Muscle of back (tissue), 11 donors: ENCODE measurements around the gene CEP112. TPM values are rescaled to one million over a fixed set of nuclear protein-coding genes. Genes with fewer than 3 reads are reported as not detected.
A peak's percentile ranks its signal among the peaks of the same experiment; 100 is the strongest.
"Not testable (repeated sequence)": the region's sequence is repeated elsewhere in the genome, so short reads cannot be mapped to it uniquely, and the experiment has no call there.

ENCODE experiments used
- DNase-seq, 3 donors: peaks; one replicate each; pipeline versions ENCODE4 v3.0.0 to v3.0.0-alpha.2; 2013
- polyA plus RNA-seq, 10 donors: library from polyadenylated mRNA; unstranded; fragments of 120-200 nt; gene quantifications; one replicate each; pipeline ENCODE4 v1.2.1, GENCODE V29; 2013; ENCODE audit not compliant: insufficient read length in 10 of 10

The CEP112 gene
- polyA plus RNA-seq, 10 donors, result 14.3 to 21.3 (median 17.8) TPM

DNA sequence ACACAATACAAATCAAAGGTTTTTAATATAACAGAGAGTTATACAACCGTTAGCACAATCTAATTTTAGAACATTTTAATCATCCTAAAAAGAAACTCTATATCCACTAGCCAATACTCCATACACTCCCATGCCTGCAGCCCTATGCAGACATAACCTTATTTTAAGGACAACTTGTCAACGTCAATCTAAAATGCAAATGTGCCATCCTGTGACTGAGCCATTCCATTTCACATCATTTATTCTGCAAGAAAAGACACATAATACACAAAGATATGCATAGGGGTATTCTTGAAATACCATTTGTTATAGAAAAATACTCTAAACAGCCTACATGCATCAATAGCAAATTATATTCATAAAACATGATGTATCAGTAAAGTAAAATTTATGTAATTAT, 106.7 kb downstream of the CEP112 start:
- DNase-seq, result no peak

DNA sequence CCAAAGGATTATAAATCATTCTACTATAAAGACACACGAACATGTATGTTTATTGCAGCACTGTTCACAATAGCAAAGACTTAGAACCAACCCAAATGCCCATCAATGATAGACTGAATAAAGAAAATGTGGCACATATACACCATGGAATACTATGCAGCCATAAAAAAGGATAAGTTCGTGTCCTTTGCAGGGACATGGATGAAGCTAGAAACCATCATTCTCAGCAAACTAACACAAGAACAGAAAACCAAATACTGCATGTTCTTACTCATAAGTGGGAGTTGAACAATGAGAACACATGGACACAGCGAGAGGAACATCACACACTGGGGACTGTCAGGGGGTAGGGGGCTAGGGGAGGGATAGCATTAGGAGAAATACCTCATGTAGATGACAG, 111.3 kb downstream of the CEP112 start:
- not testable (repeated sequence) for DNase-seq

DNA sequence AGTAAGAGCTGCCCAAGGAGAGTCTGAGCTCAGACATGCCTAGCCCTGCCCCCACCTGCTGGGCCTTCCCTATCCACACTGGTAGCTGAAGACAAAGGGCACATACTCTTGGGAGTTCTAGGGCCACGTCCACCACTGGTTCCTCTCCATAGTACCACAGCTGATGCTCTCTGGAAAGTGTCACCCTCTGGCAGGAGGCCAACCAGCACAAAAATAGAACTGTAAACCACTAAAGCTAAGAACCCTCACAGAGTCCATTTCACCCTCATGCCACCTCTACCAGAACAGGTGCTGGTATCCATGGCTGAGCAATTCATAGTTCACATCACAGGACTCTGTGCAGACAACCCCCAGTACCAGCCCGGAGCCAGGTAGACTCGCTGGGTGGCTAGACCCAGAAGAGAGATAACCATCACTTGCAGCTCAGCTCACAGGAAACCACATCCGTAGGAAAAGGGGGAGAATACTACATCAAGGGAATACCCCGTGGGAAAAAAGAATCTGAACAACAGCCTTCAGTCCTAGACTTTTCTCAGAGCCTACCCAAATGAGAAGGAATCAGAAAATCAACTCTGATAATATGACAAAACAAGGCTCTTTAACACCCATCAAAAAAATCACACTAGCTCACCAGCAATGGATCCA, 115.3 kb downstream of the CEP112 start:
- DNase-seq, result peak; percentile 13 to 36 (median 17)

DNA sequence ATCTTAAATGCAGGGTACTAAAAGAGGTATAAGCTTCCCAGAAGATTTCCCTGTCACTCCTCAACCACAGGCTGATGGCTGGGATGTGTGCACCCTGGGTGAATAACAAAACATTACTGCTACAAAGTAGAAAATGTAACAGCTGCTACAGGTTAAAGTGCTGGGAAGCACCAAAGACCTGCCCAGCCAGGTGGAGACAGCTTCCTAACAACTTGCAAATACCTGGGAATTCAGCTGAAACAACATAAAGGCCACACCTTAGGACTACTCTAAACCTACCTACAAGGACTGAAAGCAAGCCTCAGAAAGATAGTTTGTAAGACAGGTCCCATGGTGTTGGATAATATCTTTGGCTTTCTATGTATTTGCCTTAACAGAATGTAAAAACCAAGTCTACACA, 118.5 kb downstream of the CEP112 start:
- no peak for DNase-seq

DNA sequence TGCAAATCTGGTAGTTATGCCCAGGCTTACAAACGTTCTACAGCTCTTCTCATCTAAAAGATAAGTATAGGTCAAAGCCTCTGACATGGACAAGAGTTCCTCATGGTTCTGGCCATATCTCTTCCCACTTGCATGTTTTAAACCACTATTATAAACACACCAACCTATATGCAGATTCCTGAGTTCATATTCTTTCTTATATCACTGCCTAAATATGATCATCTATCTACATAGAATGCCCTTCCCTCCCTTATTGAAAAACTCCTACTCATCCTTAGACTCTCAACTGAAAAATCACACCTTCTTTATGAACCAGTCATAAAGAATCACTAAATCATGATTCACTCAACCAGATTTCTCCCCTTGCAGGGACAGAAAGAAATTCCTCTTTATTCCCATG, 128.2 kb downstream of the CEP112 start:
- no peak for DNase-seq

DNA sequence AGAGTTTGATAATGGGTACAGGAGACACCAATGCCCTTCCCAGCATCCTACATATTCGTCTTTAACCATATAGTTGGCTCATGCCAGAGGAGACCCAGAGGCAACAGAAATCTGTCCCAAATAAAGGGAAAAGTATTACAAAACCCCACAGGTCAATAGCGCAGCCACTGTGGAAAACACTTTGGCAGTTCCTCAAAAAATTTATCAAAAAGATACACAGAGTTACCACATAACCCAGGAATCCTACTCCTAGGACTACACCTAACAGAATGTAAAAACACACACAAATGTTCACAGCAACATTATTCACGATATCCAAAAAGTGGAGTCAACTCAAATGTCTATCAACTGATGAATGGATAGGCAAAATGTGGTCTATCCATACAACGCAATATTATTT, 135.8 kb downstream of the CEP112 start:
- no peak for DNase-seq

DNA sequence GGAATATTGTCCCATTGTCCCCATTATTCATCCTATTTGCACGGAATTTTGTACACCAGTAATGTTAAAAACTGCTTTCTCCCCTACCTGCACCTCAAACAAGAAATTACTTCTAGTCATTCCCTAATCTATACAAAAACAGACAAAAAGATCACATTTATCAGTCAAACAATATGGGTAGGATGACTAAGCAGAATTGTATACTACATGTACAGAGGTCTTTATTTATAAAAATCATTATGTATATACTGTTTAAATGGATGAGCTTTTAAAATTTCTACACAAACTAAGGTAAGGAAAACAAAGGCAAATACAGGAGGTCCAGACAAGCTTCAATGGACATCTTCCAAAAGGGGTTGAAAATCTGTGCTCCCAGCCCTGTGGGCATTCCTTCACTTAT, 137.7 kb downstream of the CEP112 start:
- no peak for DNase-seq

DNA sequence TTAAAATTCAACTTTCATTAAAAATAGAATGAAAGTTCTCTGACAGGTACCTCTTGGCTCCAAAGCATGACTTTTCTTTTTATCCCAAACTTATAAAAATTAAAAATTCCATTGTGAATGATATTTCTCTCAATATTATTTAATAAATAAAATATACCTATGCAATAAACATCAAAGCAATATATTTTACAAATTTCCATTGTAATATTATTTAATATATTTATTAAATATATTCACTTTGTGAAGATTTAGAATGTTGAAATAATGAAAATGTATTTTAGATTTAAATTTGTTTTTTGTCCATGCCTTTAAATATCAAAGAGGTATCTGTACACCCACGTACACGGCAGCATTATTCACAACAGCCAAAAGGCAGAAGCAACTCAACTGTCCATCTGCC, 147.8 kb downstream of the CEP112 start:
- no peak for DNase-seq

DNA sequence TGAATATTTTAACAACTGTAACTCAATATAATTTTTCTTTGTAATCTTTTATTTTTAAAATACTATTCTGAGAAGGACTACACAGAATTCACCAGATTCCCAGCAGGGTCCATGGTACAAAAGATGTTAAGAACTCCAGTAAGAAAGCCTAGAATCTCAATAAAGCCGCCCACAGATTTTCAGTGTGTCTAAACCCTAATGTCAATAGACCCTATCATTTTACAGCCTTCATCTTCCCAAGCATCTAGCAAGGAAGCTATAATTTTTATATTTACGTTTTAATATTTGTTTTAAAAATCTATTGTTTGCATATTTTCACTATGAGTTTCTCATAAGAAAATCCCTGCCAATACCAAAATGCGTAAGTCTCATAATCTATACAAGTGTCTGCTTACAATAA, 148.5 kb downstream of the CEP112 start:
- no peak for DNase-seq

DNA sequence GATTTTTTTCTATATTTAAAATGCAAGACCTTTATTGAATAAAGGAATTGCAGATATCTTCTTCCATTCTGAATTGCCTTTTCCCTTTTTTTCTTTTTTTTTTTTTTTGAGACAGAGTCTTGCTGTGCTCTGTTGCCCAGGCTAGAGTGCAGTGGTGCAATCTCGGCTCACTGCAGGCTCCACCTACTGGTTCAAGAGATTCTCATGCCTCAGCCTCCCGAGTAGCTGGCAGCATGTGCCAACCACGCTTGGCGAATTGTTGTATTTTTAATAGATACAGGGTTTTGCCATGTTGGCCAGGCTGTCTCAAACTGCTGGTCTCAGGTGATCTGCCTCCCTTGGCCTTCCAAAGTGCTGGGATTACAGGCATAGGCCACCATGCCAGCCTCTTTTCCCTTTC, 151.5 kb downstream of the CEP112 start:
- DNase-seq, result no peak

DNA sequence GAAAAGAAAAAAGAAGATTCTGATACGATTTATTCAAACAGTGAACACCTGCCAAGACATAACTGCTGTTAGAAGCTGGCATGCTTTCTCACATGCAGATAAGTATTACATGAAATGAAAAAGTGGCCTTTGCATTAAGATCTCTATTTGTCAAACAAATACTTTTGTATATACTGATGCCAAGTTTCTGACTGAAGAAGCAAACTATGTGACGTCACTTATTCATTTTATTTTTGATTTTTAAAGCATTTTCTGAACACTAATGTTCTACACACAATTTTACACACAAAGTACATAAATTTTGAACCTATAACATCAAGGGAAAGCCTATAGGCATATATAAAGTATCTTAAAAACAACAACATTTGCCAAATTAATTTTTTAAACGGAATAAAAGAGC, 153.8 kb downstream of the CEP112 start:
- DNase-seq, result no peak

DNA sequence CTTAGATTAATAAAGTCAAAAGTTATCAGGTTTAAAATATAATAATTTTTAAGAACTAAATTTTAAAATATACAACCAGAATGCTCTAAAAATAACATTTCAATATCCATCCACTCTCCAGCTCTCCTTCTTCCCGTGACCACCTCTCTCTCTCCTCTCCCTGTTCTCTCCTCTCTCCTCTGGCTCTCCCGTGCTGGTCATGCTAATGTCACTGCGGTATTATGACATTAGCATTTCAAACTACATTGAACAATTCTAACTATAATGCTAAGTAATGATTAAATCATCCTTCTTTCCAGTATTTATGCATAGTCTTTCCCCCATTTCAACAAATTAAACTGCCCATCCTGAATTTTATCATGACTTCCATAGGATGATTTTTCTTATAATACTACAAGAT, 154.7 kb downstream of the CEP112 start:
- no peak for DNase-seq

DNA sequence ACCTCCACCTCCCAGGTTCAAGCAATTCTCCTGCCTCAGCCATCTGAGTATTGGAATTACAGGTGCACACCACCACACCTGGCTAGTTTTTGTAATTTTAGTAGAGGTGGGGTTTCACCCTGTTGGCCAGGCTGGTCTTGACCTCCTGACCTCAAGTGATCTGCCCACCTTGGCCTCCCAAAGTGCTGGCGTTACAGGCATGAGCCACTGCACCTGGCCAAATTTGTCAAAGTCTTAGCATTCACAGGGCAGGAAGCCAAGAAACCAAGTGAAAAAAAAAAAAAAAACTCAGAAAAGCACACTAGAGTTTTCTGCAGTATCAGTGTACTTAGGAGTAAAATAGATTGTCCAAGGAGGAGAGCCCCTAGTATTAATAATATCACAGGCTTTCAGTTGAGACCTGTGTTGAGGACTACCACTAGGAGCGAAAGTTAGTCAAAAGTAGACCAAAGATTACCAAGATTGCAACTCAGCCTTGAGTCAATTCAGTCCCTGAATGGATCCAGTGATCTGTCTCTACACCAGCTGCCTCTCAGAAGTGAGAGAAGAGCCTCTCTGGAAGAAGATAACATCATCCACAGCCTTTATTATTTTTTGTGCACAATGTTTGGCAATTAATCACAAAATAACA, 159.7 kb downstream of the CEP112 start:
- peak in 2 of 3 donors; percentile 7 to 9 for DNase-seq

DNA sequence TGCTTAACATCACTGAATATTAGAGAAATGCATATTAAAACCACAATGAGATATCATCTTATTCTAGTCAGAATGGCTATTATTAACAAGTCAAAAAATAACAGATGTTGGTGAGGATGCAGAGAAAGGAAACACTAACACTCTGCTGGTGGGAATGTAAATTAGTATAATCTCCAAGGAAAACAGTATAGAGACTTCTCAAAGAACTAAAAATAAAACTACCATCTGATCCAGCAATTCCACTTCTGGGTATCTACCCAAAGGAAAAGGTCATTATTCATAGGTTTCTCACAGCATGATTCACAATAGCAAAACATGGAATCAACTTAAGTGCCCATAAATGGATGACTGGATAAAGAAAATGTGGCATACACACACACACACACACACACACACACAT, 166.4 kb downstream of the CEP112 start:
- DNase-seq, result no peak

DNA sequence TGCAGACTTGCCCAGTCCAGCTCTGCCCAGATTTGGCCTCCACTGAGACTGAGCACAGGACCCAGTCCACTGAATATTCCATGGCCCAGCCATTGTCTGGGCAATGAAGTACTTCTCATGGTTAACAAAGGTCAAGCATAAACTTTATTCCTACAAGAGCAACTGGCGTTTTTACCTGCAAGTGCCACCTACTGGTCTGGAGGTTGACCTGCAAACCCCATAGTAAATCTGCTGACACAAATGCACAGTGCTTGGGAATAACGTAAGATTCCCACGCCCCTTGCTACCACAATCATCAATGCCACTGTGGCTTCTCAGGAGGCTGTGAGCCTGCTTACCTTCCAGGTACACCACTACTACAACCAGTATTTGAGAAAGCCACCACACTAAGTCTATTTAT, 170.2 kb downstream of the CEP112 start:
- no peak for DNase-seq

DNA sequence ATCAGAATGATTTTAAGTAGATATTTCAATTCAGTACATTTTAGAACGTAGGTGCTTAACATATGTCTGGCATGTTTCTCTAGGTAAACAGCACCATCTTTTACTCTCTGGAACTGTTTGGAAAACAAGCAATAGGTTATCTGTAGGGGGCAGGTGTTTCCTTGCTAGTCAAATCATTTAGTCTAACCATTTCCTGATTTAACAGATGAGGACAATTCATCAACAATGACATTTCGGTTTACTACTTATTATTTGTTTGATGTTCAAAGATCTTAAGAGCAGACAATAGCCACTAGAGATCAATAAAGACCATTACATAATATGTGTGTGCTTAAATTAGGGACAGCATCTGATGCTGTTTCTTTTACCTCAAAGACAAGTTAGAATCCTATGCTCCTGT, 173.1 kb downstream of the CEP112 start:
- no peak for DNase-seq

DNA sequence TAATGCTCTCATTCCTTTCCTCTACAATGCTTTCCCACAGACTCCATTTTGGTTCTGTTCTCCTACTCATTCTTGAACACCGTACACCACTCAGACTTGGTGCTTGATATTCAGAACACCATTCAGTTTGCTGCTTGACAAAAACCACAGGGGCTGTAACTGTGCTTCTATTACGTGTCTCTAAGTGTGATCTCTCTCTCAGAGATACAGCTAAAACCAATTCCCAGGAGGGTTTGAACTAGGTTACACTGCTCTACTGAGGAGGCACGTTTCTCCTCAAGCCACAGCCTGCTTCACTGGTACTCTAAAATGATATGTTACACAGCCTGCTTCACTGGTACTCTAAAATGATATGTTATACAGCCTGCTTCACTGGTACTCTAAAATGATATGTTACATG, 175.7 kb downstream of the CEP112 start:
- DNase-seq, result no peak

DNA sequence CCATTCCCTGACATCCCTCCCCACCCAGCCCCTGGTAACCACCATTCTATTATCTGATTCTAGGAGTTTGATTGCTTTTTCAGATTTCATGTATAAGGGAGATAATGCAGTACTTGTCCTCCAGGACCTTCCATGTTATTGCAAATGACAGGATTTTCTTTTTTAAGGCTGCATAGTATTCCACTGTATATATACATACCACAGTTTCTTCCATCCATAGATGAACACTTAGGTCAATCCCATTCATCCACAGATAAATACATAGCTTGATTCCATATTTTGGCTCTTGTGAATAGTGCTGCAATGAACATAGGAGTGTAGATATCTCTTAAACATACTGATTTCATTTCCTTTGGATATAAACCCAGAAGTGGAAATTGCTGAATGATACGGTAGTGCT, 183.3 kb downstream of the CEP112 start:
- no peak for DNase-seq

DNA sequence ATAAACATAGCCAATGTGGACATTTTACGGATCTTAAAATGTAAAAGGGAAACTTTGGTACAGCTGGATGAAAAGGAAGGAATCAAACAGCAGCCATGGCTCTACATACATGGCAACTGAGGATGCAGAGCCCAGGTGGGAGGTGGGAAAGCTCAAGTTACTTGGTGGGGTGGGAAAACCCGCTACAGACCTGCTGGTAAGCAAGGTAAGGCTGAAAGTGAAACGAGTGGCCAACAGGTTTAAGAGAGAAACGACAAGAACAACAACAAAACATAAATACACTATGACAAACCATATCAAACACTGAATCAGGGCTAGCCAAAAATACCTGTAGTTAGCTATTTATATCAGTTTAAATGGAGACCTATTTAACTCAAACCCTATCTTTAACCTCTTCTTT, 185.3 kb downstream of the CEP112 start:
- no peak for DNase-seq

DNA sequence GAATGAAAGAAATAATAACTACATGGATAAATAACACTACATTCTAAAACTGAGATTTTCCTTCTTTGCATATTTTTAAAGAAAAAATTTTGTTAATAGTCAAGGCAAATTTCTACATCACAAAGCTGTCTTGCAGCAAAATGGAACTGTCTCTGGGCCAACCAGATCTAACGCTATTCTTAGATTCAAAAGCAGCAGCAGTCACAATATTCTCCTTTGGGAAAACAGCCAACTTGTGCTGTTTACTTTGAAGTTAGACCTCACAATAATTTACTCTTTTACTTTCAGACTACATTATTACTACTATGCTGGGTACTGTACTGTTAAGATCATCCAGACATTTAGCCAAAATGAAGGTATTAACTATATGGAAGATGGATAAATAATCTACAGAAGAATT, 189.1 kb downstream of the CEP112 start:
- peak; percentile 8 to 40 (median 24) for DNase-seq

DNA sequence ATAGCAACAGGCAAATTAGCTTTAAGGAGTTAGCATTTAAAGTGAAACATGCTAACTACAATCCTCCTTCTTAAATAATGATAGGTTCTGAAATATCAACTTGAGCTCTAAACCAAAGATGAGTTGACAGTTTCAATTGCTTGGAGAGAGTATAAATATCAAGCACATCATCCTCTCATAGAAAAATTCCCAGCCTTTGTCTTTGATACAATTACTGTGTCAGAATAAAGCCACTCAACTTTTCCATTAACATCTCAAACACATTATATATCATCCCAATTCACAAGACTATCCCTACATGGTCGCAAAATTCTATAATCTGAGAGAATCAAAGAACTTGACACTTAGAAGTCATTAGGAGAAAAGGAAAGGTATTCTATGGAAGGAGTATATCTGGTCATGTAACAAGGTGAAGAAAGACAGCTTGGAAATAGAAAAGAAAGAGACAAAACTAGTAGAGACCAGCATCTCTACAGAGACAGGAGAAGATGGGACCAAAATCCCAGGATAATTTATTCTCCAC, 189.8 kb downstream of the CEP112 start:
- no peak for DNase-seq

DNA sequence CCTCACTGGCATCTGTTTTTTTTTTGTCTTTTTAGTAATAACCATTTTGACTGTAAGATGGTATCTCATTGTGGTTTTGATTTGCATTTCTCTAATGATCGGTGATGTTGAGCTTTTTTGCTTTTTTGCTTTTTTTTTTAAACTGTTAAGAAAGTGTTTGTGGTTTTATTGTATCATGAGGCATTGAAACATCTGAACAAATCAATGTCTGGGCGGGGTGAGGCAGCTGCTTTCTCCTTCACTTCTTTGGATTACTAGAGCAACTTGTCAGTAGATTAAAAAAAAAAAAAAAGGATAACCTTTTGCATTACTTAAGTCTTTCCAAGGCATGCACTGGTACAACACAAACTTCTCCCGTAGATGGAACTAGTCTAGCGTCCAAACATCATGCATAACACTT, 191.7 kb downstream of the CEP112 start:
- DNase-seq, result no peak

DNA sequence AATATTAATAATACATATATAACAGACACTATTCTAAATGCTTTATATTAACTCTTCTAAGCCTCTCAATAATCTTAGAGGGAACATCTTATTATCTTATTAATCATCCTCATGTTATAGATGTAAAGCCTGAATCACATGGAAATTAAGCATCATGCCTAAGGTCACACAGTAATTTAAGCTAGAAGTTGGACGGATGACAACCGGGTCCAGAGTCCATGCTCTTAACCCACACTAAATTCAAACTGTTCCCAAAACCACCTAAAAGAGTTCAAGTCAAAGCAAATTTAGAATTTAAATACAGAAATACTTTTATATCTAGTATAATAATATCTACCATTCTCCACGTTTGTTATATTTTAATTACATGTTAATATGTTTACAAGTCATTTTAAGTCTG, 193.3 kb downstream of the CEP112 start:
- no peak for DNase-seq

DNA sequence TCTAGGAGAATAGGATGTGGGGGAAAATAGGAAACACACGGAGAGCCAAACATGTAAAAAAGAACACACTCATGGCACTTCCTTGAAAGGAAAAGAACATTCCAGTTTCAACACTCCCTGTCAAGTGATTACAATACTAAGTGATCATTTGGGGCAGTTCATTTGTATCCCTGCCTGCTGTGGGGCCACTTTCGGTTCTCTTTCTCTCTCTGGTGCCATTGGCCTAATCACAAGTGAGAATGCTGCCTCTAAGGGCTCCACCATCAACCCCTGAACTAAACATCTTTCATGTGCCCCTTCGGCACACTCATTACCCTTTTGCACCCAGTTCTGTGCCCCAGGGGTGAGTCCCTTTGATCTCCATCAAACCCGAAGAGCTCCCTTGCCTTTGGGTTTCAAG, 197.3 kb downstream of the CEP112 start:
- no peak for DNase-seq
